ENCODE data around the gene SPTB. TPM values are rescaled to one million over a fixed set of nuclear protein-coding genes. Genes with fewer than 3 reads are reported as not detected.

SPTB gene
- total and polyA plus RNA-seq, 9 of the 15 experiments (the other 6 are each of a cell fraction or from before 2014, with no cell fraction given), result 0.21 to 45.9 (median 11.7) TPM

GRCh38 chr14:64841772-64842750 lies 37.6 kb downstream of the SPTB start:
- Histone ChIP-seq H2AFZ (ENCODE audit: low read depth, low read length) (peak overlapping the region; percentile 57), H3K9ac (ENCODE audit: insufficient read depth in 1 of 2, low read depth in 2 of 2, low read length in 2 of 2) (peak overlapping the region; percentile 69 to 79; a peak in 3 of 4 replicates), H3K27ac (ENCODE audit: extremely low read depth, low read depth, low read length) (peak overlapping the region; percentile 86), H3K9me1 (ENCODE audit: control insufficient read depth, insufficient read depth, low read length) (no peaks in the 10 kb centered on the region), H3K36me3 (ENCODE audit: control insufficient read depth, insufficient read depth, low read length) (peaks cover 6% of the 10 kb centered on the region; the same call in 1 of the 3 replicates), H3K4me2 (ENCODE audit: insufficient read depth, low read length) (peak overlapping the region; percentile 81), H3K27me3 (ENCODE audit: control insufficient read depth in 2 of 2, insufficient read depth in 2 of 2, low read length in 2 of 2) (no peaks in the 10 kb centered on the region), H3K4me1 (replicated peaks in 1 of 2; ENCODE audit: control insufficient read depth in 2 of 2, insufficient read depth in 2 of 2, low read length in 2 of 2) (peaks cover 11 to 71% of the 10 kb centered on the region in 2 experiments; a peak in 3 of 5 replicates), H3K79me2 (ENCODE audit: control insufficient read depth, insufficient read depth, low read length) (peaks cover 92% of the 10 kb centered on the region), H4K20me1 (replicated peaks; ENCODE audit: control insufficient read depth, insufficient read depth, low read length) (no peaks in the 10 kb centered on the region; the same call in 1 of the 2 replicates), H3K4me3 (no peak overlapping the region), H3K9me3 (replicated peaks; ENCODE audit: control insufficient read depth, insufficient read depth, low read depth, low read length) (no peaks in the 10 kb centered on the region)
- ATAC-seq (peak; percentile 80), DNase-seq (ENCODE audit: extremely low read depth in 1 of 4, low spot score in 3 of 4) (peak; percentile 73 to 90 (median 76)), FAIRE-seq (peak; percentile 94)
- intact Hi-C loops (cut with micrococcal nuclease) (loop anchor here (2.0 kb wide), 1 partner anchor 37 kb away; the partner anchor contains the start of gene SPTB), in situ Hi-C loops (cut with MboI) (no loop called here)
- no TSS peak for BruUV-seq (replicated peaks)
- POLR2A ChIA-PET, result interaction anchor here (0.7 to 2.1 kb wide), 5 partner anchors 14 to 116 kb away, joined by 3 to 8 read pairs (median 4); partner anchors contain the start of gene SPTB
- WGBS (ENCODE audit: insufficient coverage, low coverage, missing lambda C conversion rate), result 2% methylated on average over 18 of the region's 18 CpGs
- CTCF ChIA-PET (ENCODE audit: low intra/inter-chr PET ratio), result no interaction called here
- TF ChIP-seq CBX3 (IDR thresholded peaks at IDR 0.05; ENCODE audit: borderline replicate concordance in 1 of 2, low read length in 2 of 2) (0 out of 3 replicates have a peak, but pooled peaks of 1 of the 2 experiments have one; percentile 40), SNIP1 (IDR thresholded peaks at IDR 0.05; ENCODE audit: low read depth) (no peak), SMARCA5 (IDR thresholded peaks at IDR 0.05) (no peak), POLR2H (tag; IDR thresholded peaks at IDR 0.05; ENCODE audit: low read depth) (no peak), ATF6 (CRISPR knock-in tag; IDR thresholded peaks at IDR 0.05) (no peak), POU5F1 (IDR thresholded peaks at IDR 0.05; ENCODE audit: borderline replicate concordance, low read depth, low read length, partially characterized antibody) (no peak), RBFOX2 (IDR thresholded peaks at IDR 0.05; ENCODE audit: low read depth, low read length) (no peak), RBM22 (IDR thresholded peaks at IDR 0.05; ENCODE audit: low read depth, low read length, poor library complexity, severe bottlenecking) (no peak), ZNF518B (CRISPR knock-in tag; IDR thresholded peaks at IDR 0.05) (no peak), CSDE1 (IDR thresholded peaks at IDR 0.05) (no peak), BDP1 (IDR thresholded peaks at IDR 0.05; ENCODE audit: insufficient read depth, insufficient read length) (no peak), ZNF76 (CRISPR knock-in tag; IDR thresholded peaks at IDR 0.05; ENCODE audit: borderline replicate concordance) (no peak)

Data from K562 (cell line).